Fibroblast of villous mesenchyme (primary cell): Measurements from ENCODE around the gene TNS4. TPM values are rescaled to one million over a fixed set of nuclear protein-coding genes. Genes with fewer than 3 reads are reported as not detected.

ENCODE experiments used
- DNase-seq: peaks from one replicate; pipeline ENCODE4 v3.0.0-alpha.2; 2010; ENCODE audit warnings: low read depth
- H3K4me3 ChIP-seq: 2 replicates; pipeline ENCODE4 v1.5.1; 2011; ENCODE audit warnings: low read depth, mild to moderate bottlenecking, low read length
- CTCF ChIP-seq: IDR thresholded peaks from 2 replicates; pipeline ENCODE4 v1.5.1; 2012; ENCODE audit warnings: low read depth, mild to moderate bottlenecking, low read length; ENCODE audit not compliant: insufficient read depth
- total RNA-seq: library from RNA; depleted of rRNA; stranded (reverse); fragments of >200 nt; gene quantifications from 2 replicates; pipeline ENCODE4 v1.2.3, GENCODE V29; 2012

TNS4 gene
- total RNA-seq, 1 donor: not detected

DNA sequence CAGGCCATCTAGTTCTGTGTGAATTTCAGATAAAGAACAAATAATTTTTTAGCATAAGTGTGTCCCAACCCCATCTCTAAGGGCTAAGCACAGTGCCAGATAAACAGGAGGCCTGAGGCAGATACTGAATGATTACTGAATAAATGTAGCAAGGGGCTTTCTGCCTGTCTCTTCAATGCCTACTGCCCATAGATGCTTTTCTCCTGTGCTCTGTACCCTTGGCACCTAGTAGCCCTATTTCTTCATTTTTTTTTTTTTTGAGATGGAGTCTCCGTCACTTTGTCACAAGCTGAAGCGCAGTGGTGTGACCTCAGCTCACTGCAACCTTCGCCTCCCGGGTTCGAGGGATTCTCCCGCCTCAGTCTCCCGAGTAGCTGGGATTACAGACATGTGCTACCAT lies 32.9 kb downstream of the TNS4 start:
- DNase-seq: no peak
- no peak overlapping the region for H3K4me3 ChIP-seq
- no peak for TF ChIP-seq CTCF

DNA sequence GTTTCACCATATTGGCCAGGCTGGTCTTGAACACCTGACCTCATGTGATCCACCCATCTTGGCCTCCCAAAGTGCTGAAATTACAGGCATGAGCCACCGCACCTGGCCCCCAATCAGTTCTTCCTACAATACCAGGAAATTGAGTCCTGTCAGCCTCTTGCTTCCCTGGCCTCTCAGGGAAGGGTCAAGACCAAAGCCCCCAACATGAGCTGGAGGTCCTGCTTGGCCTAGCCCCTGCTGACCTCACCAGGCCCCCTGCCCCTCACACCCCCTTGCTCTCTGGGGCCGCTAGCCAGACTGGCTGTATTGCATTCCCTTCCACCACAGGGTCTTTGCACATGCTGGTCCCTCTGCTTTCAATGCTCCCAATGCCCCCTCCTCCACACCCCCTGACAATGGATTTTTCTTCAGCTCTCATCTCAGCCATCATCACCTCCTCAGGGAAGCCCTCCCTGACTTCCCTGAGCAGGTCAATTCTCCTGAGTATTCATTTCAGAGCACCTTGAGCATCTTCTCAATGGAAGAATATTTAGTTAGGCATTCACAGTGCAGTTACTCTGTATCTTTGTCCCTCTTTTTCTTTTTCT lies 34.0 kb downstream of the TNS4 start:
- no peak overlapping the region for H3K4me3 ChIP-seq
- DNase-seq: no peak
- TF ChIP-seq CTCF: no peak

DNA sequence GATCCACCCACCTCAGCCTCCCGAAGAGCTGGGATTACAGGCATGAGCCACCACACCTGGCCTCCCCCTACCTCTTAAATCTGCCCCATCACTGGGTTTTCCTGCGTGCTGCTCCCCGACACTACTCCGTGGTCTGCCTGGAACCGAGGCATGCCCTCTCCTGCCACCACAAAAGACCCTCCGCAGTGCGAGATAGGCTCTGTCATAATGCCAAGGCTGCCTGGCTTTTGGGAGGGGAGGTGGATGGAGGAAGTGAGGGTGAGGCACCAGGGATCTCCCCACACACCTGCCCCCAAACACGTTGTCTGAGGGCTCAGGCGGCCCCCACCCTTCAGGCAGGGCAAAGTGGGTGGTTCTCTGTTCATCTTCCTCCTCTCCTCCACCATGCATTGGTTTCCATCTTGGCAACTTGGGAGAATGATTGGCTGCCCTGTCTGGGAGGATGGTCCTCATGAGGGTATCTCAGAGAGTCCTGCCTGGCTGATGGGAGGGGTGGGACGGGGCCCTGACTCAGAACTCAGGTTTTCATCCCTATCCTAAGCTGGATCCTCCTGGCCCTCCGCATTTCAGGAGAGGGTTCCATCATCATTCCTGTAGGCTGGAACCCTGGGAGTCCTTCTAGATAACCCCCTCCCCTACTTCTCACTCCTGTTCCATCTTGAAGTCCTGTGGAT lies 35.0 kb downstream of the TNS4 start:
- DNase-seq: no peak
- no peak overlapping the region for H3K4me3 ChIP-seq
- no peak for TF ChIP-seq CTCF

GRCh38 chr17:40464392-40464855 lies 37.0 kb downstream of the TNS4 start:
- no peak for TF ChIP-seq CTCF
- DNase-seq: no peak
- H3K4me3 ChIP-seq: no peak overlapping the region

GRCh38 chr17:40463122-40463550 lies 38.3 kb downstream of the TNS4 start:
- no peak for DNase-seq
- no peak overlapping the region for H3K4me3 ChIP-seq
- TF ChIP-seq CTCF: no peak

DNA sequence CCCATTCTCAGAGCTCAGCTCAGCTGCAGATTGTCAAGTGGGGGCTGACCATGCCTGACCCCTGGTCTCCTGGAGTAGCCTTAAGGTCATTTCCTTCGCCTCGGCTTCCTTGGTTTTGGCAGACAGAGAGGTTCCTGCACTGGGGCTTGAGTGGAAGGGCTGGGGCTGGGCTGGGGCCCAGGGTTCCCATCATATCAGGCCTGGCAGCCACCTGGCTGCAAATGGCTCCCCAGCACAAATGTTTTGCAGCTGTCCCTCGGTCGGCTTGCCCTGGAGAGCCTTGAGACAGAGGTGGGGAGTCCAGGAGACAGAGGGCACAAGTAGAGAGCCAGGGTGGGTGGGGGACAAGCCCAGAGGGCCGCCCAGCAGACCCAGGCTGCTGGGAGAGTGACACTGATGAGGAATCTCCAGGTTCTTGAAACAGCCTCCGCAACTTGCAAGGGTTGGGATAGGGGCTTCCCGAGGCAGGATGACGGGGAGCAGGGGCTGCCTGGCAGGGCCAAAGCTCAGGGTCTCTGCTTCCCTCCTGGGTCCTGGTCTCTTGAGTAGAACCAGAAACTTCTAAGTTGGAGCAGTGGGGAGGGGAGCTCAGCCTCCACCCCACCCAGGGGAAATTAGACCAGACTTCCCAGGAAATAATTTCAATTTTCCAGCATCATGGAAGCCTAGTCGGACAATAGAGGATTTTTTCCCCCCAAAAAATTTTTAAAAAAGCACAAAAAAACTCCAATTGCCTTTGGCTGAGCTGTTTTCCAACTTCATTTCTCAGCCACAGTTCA lies 38.9 kb downstream of the TNS4 start:
- no peak for TF ChIP-seq CTCF
- DNase-seq: no peak
- H3K4me3 ChIP-seq: no peak overlapping the region
